Right lobe of liver (tissue), 6 donors: ENCODE data around the gene PRKN. TPM values are rescaled to one million over a fixed set of nuclear protein-coding genes. Genes with fewer than 3 reads are reported as not detected.

Source experiments
- ATAC-seq, 4 donors: fragments of 200-7000 bp; cut with Tn5 transposase; one replicate each; pipeline ENCODE4 v1.9.1; 2020; ENCODE audit warnings: mild to moderate bottlenecking in 4 of 4, moderate library complexity in 4 of 4
- DNase-seq, 3 donors: peaks; one replicate each; pipeline ENCODE4 v3.0.0-alpha.2; 2020
- H3K27ac ChIP-seq, 3 donors: fragments of 200-600 bp; one replicate each; pipeline ENCODE4 v1.8.0; 2022
- H3K27me3 ChIP-seq, 2 donors: fragments of 200-600 bp; one replicate each; pipeline ENCODE4 v1.8.0; 2022
- H3K36me3 ChIP-seq, 4 donors: fragments of 200-600 bp; sonication (generic) in 1 of 4; one replicate each; pipeline versions ENCODE4 v1.5.1 to v1.8.0; 2017 to 2022; ENCODE audit warnings: control low read depth in 1 of 4
- H3K4me1 ChIP-seq, 4 donors: fragments of 200-600 bp; sonication (generic) in 1 of 4; one replicate each; pipeline versions ENCODE4 v1.5.1 to v1.8.0; 2017 to 2022; ENCODE audit warnings: control low read depth in 1 of 4
- H3K4me3 ChIP-seq, 3 donors: fragments of 200-600 bp; one replicate each; pipeline ENCODE4 v1.8.0; 2022
- H3K9me3 ChIP-seq, 4 donors: fragments of 200-600 bp; sonication (generic) in 1 of 4; one replicate each; pipeline versions ENCODE4 v1.5.1 to v1.8.0; 2017 to 2022; ENCODE audit warnings: control low read depth in 1 of 4
- CTCF ChIP-seq, 4 donors: fragments of 200-600 bp in 3 of 4; fragments of 450-650 bp in 1 of 4; IDR thresholded peaks; one replicate each; pipeline versions ENCODE4 v1.5.1 to v1.8.0; 2016 to 2022; ENCODE audit warnings: antibody characterized with exemption in 4 of 4, mild to moderate bottlenecking in 2 of 4
- POLR2A ChIP-seq: fragments of 450-650 bp; IDR thresholded peaks from one replicate; pipeline ENCODE4 v1.6.1; 2017; ENCODE audit warnings: antibody characterized with exemption, mild to moderate bottlenecking
- WGBS: methylation state at CpG from one replicate; pipeline ENCODE4 v1.1.6; 2018; ENCODE audit warnings: low coverage, low lambda C conversion rate; ENCODE audit not compliant: insufficient coverage; ENCODE audit errors: missing lambda C conversion rate; 5-methylcytosine and 5-hydroxymethylcytosine counted together
- intact Hi-C, 2 donors: fragments of 100-400 bp; cut with DNase I; formaldehyde crosslinking; loops; one replicate each; pipeline versions ENCODE4 v1.11.2 to v1.14.1; 2022
- total RNA-seq, 6 experiments: library from RNA; depleted of rRNA in 2 of 6; stranded (reverse); fragments of >200 nt in 2 of 6; fragmentation: NEBNext Ultra II Directional in 3 of 6; extraction: Animal tissue kit (Norgen Biotek cat#: 25700) in 3 of 6; gene quantifications; one replicate each; pipeline versions ENCODE4 v1.1.0 to v1.2.4, GENCODE V29; 2016 to 2023
- donor health status: DM: no; HTN: yes; CAD: no.
- donor health status: DM: no; HTN: no; CAD: no.
- donor health status: DM: no; HTN: no; CAD: no.
- donor health status: DM: no; HTN: yes; CAD: no.
- donor health status: DM: no; HTN: yes; CAD: no.

Gene PRKN
- total RNA-seq, 6 experiments from 2014 or later = 1.1 to 3.7 (median 2.2) TPM

- WGBS = 93% methylated on average over 2 of the region's 2 CpGs
- Histone ChIP-seq H3K36me3 (no peaks in the 10 kb centered on the region), H3K4me3 (no peak overlapping the region), H3K27me3 (no peaks in the 10 kb centered on the region), H3K9me3 (no peaks in the 10 kb centered on the region), H3K27ac (no peak overlapping the region), H3K4me1 (no peaks in the 10 kb centered on the region)
- ATAC-seq = no peak
- no peak for TF ChIP-seq CTCF (IDR thresholded peaks at IDR 0.05)
- no peak for TF ChIP-seq POLR2A
- no peak for DNase-seq
- intact Hi-C loops = no loop called here
Measured at GRCh38 chr6:162481320-162481719, 246.2 kb downstream of the PRKN start.

GRCh38 chr6:162478192-162478671 is 249.3 kb downstream of the PRKN start:
- intact Hi-C loops = no loop called here
- H3K9me3 ChIP-seq = no peaks in the 10 kb centered on the region
- no peak for TF ChIP-seq POLR2A
- no peak for TF ChIP-seq CTCF (IDR thresholded peaks at IDR 0.05)
- H3K4me3 ChIP-seq = no peak overlapping the region
- DNase-seq = no peak
- no peaks in the 10 kb centered on the region for H3K4me1 ChIP-seq
- ATAC-seq = no peak
- WGBS = 86% methylated on average over 7 of the region's 7 CpGs
- no peak overlapping the region for H3K27ac ChIP-seq
- H3K36me3 ChIP-seq = no peaks in the 10 kb centered on the region
- no peaks in the 10 kb centered on the region for H3K27me3 ChIP-seq

- intact Hi-C loops = no loop called here
- Histone ChIP-seq H3K4me3 (no peak overlapping the region), H3K36me3 (no peaks in the 10 kb centered on the region), H3K9me3 (no peaks in the 10 kb centered on the region), H3K4me1 (no peaks in the 10 kb centered on the region), H3K27ac (no peak overlapping the region), H3K27me3 (no peaks in the 10 kb centered on the region)
- TF ChIP-seq CTCF (IDR thresholded peaks at IDR 0.05) (no peak), POLR2A (no peak)
- DNase-seq (no peak), ATAC-seq (no peak)
- WGBS = 41% methylated on average over 2 of the region's 2 CpGs
Measured at GRCh38 chr6:162474722-162475121, 252.8 kb downstream of the PRKN start.

GRCh38 chr6:162471842-162472241 is 255.7 kb downstream of the PRKN start:
- no peak for ATAC-seq
- Histone ChIP-seq H3K9me3 (no peaks in the 10 kb centered on the region), H3K4me1 (no peaks in the 10 kb centered on the region), H3K4me3 (no peak overlapping the region), H3K27me3 (no peaks in the 10 kb centered on the region), H3K27ac (no peak overlapping the region), H3K36me3 (no peaks in the 10 kb centered on the region)
- TF ChIP-seq CTCF (IDR thresholded peaks at IDR 0.05) (no peak), POLR2A (no peak)
- WGBS = 87% methylated on average over 2 of the region's 2 CpGs
- intact Hi-C loops = no loop called here
- DNase-seq = no peak

- no peak for ATAC-seq
Measured at GRCh38 chr6:162468326-162468725, 259.2 kb downstream of the PRKN start.

More at GRCh38 chr6:162468326-162468725, 259.2 kb downstream of the PRKN start:
- Histone ChIP-seq H3K4me3 (no peak overlapping the region), H3K27me3 (no peaks in the 10 kb centered on the region), H3K4me1 (no peaks in the 10 kb centered on the region), H3K9me3 (no peaks in the 10 kb centered on the region), H3K36me3 (no peaks in the 10 kb centered on the region), H3K27ac (no peak overlapping the region)
- intact Hi-C loops = no loop called here
- 93% methylated on average over 2 of the region's 2 CpGs for WGBS
- no peak for DNase-seq
- no peak for TF ChIP-seq POLR2A
- no peak for TF ChIP-seq CTCF (IDR thresholded peaks at IDR 0.05)
